RWPE2 (cell line): ENCODE data around the gene NRIP2.
A peak's percentile ranks its signal among the peaks of the same experiment; 100 is the strongest.

Experiments
- ATAC-seq: fragments of 200-7000 bp; cut with Tn5 transposase; 3 replicates; pipeline ENCODE4 v1.9.1; 2021; ENCODE audit warnings: low read depth
- DNase-seq: peaks from one replicate; pipeline ENCODE4 v3.0.0-alpha.2; 2020; ENCODE audit warnings: low spot score
- H3K27ac ChIP-seq: fragments of 450-650 bp; 2 replicates; pipeline ENCODE4 v1.5.1; 2017; ENCODE audit warnings: mild to moderate bottlenecking; ENCODE audit not compliant: poor library complexity, severe bottlenecking
- H3K27me3 ChIP-seq: fragments of 250-450 bp; sonication (Bioruptor Pico); 2 replicates; pipeline ENCODE4 v1.5.1; 2021; ENCODE audit warnings: mild to moderate bottlenecking, moderate library complexity; ENCODE audit not compliant: insufficient read depth, poor library complexity, severe bottlenecking
- H3K36me3 ChIP-seq: fragments of 250-450 bp; sonication (Bioruptor Pico); 2 replicates; pipeline ENCODE4 v1.5.1; 2020; ENCODE audit warnings: low read depth, mild to moderate bottlenecking, moderate library complexity
- H3K4me1 ChIP-seq: fragments of 250-450 bp; sonication (Bioruptor Pico); 2 replicates; pipeline ENCODE4 v1.5.1; 2021; ENCODE audit warnings: mild to moderate bottlenecking, moderate library complexity; ENCODE audit not compliant: insufficient read depth, poor library complexity, severe bottlenecking
- H3K4me3 ChIP-seq: fragments of 250-450 bp; sonication (Bioruptor Pico); 2 replicates; pipeline ENCODE4 v1.5.1; 2021; ENCODE audit warnings: mild to moderate bottlenecking, moderate library complexity; ENCODE audit not compliant: severe bottlenecking
- H3K9me3 ChIP-seq: fragments of 250-450 bp; sonication (Bioruptor Pico); 2 replicates; pipeline ENCODE4 v1.5.1; 2021; ENCODE audit warnings: mild to moderate bottlenecking, moderate library complexity; ENCODE audit not compliant: severe bottlenecking
- TF ChIP-seq, protein P1 (sequence below): fragments of 450-650 bp; IDR thresholded peaks from one replicate; pipeline ENCODE4 v1.5.1; 2017; ENCODE audit warnings: mild to moderate bottlenecking, moderate library complexity; ENCODE audit not compliant: poor library complexity, severe bottlenecking

Gene NRIP2, protein sequence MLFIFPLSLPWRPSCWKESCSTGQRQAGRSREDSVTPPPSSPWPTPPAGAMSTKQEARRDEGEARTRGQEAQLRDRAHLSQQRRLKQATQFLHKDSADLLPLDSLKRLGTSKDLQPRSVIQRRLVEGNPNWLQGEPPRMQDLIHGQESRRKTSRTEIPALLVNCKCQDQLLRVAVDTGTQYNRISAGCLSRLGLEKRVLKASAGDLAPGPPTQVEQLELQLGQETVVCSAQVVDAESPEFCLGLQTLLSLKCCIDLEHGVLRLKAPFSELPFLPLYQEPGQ

DNA sequence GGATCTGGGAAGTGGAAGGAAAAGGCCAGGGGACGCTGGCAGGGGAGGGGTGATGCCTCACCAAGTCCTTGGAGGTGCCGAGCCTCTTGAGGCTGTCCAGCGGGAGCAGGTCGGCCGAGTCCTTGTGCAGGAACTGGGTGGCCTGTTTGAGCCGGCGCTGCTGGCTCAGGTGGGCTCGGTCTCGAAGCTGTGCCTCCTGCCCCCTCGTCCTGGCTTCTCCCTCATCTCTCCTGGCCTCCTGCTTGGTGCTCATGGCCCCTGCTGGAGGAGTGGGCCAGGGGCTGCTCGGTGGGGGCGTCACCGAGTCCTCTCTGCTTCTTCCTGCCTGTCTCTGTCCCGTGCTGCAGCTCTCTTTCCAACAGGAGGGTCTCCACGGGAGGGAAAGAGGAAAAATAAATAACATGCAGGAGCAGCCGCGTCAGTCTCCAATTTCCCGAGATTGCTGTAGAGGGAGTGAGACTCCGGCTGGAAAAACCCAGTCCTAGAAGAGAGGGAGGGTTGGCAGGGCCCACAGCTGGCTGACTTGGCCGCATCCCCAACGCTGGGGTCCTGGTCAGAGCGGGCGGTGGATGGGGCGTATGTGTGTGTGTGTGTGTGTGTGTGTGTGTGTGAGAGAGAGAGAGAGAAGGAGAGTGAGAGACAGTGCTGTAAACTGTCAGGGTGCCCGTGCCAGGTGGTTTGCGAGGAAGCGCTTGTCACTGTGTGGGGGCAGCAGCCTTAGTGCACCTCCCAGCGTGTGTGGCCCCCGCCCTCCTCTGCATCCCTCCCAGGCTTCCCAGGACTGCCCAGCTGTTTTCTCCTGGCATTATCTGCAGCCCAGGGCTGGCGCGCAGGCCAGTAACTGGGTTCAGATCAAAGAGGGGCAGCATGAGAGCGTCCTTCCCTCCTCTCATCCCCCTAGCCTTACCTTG is at the start of gene NRIP2:
Gene NRIP2, minus strand, starts transcription at position 455 of the 911 bp plus-strand sequence. Its CDS starts 52 bp downstream, at position 403.
- DNase-seq (no peak), ATAC-seq (peak; percentile 19; the same call in 2 of the 3 replicates)
- no peaks in the 10 kb centered on the region for H3K36me3 ChIP-seq
- H3K4me1 ChIP-seq, result no peaks in the 10 kb centered on the region
- H3K4me3 ChIP-seq, result no peak within 1 kb of the TSS
- TF ChIP-seq, protein P1, sequence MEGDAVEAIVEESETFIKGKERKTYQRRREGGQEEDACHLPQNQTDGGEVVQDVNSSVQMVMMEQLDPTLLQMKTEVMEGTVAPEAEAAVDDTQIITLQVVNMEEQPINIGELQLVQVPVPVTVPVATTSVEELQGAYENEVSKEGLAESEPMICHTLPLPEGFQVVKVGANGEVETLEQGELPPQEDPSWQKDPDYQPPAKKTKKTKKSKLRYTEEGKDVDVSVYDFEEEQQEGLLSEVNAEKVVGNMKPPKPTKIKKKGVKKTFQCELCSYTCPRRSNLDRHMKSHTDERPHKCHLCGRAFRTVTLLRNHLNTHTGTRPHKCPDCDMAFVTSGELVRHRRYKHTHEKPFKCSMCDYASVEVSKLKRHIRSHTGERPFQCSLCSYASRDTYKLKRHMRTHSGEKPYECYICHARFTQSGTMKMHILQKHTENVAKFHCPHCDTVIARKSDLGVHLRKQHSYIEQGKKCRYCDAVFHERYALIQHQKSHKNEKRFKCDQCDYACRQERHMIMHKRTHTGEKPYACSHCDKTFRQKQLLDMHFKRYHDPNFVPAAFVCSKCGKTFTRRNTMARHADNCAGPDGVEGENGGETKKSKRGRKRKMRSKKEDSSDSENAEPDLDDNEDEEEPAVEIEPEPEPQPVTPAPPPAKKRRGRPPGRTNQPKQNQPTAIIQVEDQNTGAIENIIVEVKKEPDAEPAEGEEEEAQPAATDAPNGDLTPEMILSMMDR, result no peak
- no peaks in the 10 kb centered on the region for H3K27me3 ChIP-seq
- no peaks in the 10 kb centered on the region for H3K9me3 ChIP-seq
- H3K27ac ChIP-seq, result no peak within 1 kb of the TSS

DNA sequence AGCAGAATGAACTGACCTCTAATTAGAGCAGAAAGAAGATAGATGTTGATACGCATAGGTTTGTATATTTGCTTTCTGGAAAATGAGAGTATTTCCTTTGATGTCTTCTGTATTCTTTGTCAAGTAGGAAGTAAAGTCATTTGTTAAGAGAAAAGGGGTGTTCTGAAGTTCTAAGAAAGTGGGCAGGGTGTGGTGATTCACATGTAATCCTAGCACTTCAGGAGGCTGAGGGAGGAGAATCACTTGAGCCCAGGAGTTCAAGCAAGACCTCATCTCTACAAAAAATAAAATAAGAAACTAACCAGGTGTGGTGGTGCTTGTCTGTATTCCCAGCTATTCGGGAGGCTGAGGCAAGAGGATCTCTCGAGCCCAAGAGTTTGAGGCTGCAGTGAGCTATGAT is 45.0 kb upstream of the NRIP2 start:
- Histone ChIP-seq H3K4me3 (no peak overlapping the region), H3K27me3 (no peaks in the 10 kb centered on the region), H3K9me3 (no peaks in the 10 kb centered on the region), H3K27ac (no peak overlapping the region), H3K4me1 (peaks cover 8% of the 10 kb centered on the region), H3K36me3 (peaks cover 49% of the 10 kb centered on the region)
- TF ChIP-seq, protein P1, result no peak
- DNase-seq (no peak), ATAC-seq (no peak)

DNA sequence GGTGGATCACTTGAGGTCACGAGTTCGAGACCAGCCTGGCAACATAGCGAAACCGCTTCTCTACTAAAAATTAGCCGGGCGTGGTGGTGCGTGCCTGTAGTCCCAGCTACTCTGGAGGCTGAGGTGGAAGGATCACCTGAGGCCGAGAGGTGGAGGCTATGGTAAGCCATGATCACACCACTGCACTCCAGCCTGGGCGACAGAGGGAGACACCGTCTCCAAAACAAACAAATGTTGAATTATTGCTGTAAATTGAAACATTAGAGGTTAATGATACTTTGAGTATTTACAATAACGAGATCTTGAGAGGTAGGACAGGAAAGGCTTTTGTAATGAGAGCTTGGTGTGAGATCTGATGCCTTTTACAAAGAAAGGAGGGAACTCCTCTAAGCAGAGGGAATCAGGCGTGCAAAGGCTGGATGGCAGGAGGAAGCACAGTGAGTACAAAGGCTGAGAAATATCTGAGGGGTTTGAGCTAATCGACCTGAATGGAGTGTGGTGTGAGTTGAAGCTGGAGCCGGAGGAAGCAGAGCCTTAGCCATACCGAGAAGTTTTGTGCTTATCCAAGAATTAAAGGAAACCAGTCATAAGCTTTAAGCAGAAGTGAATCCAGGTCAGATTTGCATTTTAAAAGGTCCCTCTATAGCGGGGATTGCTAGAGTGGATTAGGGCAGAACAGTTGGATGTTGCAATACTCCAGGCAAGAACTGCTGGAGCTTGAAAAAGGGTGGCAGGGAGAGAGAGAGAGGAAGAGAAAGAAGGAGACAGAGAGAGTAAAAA is 43.3 kb upstream of the NRIP2 start:
- TF ChIP-seq, protein P1, result peak; percentile 5
- Histone ChIP-seq H3K4me1 (peaks cover 8% of the 10 kb centered on the region), H3K27me3 (no peaks in the 10 kb centered on the region), H3K36me3 (peaks cover 54% of the 10 kb centered on the region), H3K9me3 (no peaks in the 10 kb centered on the region), H3K27ac (peak overlapping the region; percentile 77), H3K4me3 (peak overlapping the region; percentile 94)
- ATAC-seq, result no peak
- DNase-seq, result no peak

DNA sequence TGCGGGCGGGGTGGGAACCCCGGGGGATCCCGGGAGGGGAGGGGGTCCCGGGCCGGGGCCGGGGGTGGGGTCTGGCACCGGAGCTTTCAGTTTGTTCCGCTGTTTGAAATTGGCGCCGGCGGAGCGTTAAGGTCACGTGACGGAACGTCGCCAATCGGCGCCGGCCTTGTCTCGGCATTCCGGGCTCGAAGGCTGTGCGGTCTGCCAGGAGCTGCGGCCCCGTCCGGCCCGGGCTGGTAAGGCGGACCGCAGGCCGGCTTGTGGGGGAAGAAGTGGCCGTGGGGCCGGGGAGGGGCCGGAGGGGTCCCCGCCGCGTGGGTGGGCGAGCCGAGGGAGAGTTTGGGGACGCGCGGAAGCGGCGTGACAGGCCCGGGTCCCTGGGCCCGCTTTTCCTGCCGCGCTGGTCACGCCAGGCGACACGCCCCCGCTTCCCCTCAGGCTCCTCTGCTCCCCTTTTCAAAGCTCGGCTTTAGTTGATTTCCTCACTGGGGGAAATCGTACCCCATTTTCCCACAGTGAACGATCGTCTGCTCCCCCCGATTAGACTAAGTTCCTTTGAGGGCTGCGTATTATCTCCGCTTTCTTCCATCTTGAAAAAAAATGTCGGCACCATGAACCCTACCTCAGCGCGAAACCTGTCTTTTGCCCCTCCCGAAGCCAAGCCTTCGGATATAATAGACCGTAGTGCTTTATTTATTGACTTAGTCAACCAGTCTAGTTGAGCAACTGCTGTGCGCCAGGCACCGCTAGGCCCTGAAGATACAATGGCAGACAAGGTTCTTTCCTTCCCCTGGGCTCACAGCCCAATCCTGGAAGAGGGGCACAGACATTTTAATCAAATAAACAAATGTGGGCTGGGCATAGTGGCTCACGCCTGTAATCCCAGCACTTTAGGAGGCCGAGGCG is 42.5 kb upstream of the NRIP2 start, which contains the start of the genes FOXM1 and RHNO1:
Gene FOXM1, minus strand, starts transcription at position 128 of the 906 bp plus-strand sequence. CDS start 2,696 bp downstream, outside the sequence.
Gene RHNO1, plus strand, starts transcription at position 177 of the 906 bp plus-strand sequence. CDS start 8,144 bp downstream, outside the sequence.
- H3K27me3 ChIP-seq, result no peaks in the 10 kb centered on the region
- H3K36me3 ChIP-seq, result peaks cover 63% of the 10 kb centered on the region
- peak; percentile 93 for DNase-seq
- TF ChIP-seq, protein P1, result no peak
- peak within 1 kb of the TSS; percentile 77 for H3K27ac ChIP-seq
- H3K9me3 ChIP-seq, result no peaks in the 10 kb centered on the region
- H3K4me1 ChIP-seq, result peaks cover 8% of the 10 kb centered on the region
- ATAC-seq, result peak; percentile 84
- peak within 1 kb of the TSS; percentile 94 for H3K4me3 ChIP-seq
